GM19395 (cell line): Measurements from ENCODE around the gene CHRNB4.
"Not testable (repeated sequence)": the region's sequence is repeated elsewhere in the genome, so short reads cannot be mapped to it uniquely, and the experiment has no call there.

Experiments used
- ATAC-seq: cut with Tn5 transposase; IDR thresholded peaks from one replicate; pipeline ENCODE4 v1.9.1; 2021; ENCODE audit warnings: mild to moderate bottlenecking, moderate library complexity; ENCODE audit not compliant: unreplicated experiment

The CHRNB4 gene, protein sequence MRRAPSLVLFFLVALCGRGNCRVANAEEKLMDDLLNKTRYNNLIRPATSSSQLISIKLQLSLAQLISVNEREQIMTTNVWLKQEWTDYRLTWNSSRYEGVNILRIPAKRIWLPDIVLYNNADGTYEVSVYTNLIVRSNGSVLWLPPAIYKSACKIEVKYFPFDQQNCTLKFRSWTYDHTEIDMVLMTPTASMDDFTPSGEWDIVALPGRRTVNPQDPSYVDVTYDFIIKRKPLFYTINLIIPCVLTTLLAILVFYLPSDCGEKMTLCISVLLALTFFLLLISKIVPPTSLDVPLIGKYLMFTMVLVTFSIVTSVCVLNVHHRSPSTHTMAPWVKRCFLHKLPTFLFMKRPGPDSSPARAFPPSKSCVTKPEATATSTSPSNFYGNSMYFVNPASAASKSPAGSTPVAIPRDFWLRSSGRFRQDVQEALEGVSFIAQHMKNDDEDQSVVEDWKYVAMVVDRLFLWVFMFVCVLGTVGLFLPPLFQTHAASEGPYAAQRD

GRCh38 chr15:78641102-78641748, at the start of gene CHRNB4:
TSS of gene CHRNB4 (minus strand) at chr15:78641210. CDS start at chr15:78641133, 77 bp downstream.
- ATAC-seq, result no peak

- ATAC-seq, result no peak
Measured at GRCh38 chr15:78689626-78690025, 48.6 kb upstream of the CHRNB4 start.

GRCh38 chr15:78685925-78686324, 44.9 kb upstream of the CHRNB4 start:
- no peak for ATAC-seq

GRCh38 chr15:78685159-78685921, 44.3 kb upstream of the CHRNB4 start:
- no peak for ATAC-seq

DNA sequence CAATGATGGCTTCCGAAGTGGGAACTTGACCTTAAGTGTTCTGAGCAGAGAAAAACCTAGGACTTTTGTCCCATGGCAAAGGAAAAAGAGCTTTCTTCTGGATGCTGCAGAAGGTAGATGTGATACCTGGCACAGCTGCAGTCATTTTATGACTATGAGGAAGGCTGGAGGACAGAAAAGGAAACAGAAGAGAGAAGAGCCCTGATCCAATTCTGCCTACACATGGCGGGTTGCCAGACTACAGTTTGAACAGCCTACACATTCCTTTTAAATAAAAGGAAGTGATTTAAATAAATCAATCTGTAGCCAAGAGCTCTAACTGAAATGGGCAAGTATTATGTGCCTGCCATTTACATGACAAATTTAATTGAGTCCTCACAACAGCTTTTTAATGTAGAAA, 43.6 kb upstream of the CHRNB4 start:
- ATAC-seq, result no peak

DNA sequence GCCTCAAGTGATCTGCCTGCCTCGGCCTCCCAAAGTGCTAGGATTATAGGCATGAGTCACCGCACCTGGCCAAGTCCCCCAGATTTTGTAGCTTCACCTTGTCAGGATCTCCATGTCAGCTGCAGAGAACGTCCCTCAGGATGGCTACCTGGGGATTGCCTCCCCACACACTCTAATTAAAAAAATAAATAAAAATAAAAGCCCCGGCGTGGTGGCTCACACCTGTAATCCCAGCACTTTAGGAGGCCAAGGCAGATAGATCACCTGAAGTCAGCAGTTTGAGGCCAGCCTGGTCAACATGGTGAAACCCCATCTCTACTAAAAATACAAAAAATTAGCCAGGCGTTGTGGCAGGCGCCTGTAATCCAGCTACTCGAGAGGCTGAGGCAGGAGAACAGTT, 42.6 kb upstream of the CHRNB4 start:
- not testable (repeated sequence) for ATAC-seq

GRCh38 chr15:78682693-78683410, 41.8 kb upstream of the CHRNB4 start:
- ATAC-seq, result no peak

GRCh38 chr15:78682004-78682651, 41.1 kb upstream of the CHRNB4 start:
- no peak for ATAC-seq

DNA sequence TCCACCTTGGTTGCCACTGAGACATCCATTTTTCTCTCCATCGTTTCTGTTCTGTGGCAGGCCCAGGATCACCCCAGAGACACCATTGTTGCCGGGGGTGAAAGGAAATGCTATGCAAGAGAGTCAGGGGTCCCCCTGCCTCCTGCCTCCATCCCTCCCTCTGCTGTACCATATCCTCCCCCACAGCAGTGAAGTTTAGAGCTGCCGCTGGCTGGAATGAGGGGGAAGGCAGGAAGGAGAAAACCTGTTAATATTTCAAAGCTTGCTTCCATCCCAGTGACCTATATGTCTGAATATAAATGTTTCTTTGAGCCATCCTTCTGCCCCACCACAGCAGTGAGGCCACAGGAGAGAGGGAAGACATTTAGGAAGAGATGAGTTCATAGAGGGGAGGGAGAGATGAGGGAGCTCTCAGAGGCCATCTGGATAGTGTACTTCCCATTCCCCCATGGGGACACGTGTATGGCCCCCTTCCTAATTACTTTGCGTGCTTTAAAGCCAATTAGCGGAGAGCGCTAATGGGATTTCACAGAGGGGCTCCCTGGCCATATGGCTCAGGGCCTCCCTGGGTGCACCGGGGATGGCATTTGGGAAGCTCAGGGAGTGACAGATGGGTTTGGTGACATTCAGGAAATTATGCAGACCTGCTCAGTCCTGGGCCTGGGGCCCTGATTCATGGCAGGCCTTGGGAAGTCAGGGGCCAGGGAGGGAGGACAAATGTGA, 40.4 kb upstream of the CHRNB4 start:
- ATAC-seq, result no peak

- no peak for ATAC-seq
Measured at GRCh38 chr15:78680431-78681075, 39.5 kb upstream of the CHRNB4 start.

- no peak for ATAC-seq
Measured at GRCh38 chr15:78679089-78679511, 38.1 kb upstream of the CHRNB4 start.

- no peak for ATAC-seq
Measured at GRCh38 chr15:78676424-78677110, 35.6 kb upstream of the CHRNB4 start.

GRCh38 chr15:78675617-78676360, 34.8 kb upstream of the CHRNB4 start:
- no peak for ATAC-seq

DNA sequence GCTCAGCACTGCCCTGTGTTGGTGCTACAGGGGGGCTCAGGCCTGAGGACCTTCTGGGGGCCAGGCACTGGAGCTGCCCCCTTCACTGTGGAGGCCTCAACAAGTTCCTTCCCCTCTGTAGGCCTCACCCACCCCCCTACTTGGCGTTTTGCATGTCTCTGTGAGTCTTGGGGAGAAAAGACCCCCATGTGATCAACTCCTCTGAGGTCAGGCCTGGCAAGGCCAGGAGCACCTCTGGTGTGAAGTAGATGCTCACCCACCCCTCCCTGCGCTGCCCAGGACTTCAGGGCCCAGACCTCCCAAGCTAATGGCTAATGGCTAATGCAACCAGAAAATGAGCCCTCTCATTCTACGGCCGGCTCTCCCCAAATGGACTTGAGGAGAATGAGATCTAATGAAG, 34.2 kb upstream of the CHRNB4 start:
- no peak for ATAC-seq

DNA sequence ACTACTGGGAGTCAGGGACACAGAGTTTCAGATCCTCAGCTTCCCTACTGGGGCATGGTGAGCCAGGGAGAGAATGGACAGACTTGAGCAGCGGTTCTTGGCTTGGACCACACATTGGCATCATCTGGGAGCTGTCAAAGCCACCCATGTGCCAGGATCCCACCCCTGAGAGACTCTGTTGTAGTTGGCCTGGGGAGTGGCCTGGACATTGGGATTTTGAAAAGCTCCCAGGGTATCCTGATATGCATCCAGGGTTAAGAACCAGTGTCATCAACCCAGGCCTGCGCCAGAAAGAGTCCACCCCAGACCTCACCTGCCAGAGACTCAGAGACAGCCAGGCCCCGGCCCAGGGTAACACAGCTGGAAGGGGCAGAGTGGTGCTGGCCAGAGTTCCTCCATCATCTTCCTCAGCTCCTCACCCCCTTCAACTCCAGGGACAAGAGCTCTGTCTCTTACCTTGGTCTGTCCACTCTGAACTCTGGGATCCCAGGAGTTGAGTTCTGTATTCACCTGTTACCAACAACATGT, 33.0 kb upstream of the CHRNB4 start:
- no peak for ATAC-seq

DNA sequence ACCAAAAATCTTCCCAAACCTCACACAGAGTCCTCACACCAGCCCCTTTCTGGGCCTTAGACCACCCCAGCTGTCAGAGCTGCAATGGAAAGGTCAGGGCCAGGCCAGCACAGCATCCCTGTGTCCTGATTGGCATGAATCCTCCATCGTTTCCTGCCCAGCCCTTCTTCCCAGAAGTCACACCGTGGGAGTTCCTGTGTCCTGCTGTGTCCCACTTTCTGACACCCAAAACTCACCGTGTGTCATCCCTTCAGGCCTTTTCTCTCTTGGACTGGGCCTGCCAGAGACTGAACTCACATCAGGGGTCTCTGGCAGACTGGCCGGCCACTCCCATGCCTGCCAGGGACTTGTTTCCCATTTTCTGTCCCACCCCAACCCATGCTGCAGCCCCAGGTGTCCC, 32.5 kb upstream of the CHRNB4 start:
- no peak for ATAC-seq

GRCh38 chr15:78672285-78673014, 31.4 kb upstream of the CHRNB4 start:
- ATAC-seq, result no peak
